ENCODE data around the gene NUBP1.

DNA sequence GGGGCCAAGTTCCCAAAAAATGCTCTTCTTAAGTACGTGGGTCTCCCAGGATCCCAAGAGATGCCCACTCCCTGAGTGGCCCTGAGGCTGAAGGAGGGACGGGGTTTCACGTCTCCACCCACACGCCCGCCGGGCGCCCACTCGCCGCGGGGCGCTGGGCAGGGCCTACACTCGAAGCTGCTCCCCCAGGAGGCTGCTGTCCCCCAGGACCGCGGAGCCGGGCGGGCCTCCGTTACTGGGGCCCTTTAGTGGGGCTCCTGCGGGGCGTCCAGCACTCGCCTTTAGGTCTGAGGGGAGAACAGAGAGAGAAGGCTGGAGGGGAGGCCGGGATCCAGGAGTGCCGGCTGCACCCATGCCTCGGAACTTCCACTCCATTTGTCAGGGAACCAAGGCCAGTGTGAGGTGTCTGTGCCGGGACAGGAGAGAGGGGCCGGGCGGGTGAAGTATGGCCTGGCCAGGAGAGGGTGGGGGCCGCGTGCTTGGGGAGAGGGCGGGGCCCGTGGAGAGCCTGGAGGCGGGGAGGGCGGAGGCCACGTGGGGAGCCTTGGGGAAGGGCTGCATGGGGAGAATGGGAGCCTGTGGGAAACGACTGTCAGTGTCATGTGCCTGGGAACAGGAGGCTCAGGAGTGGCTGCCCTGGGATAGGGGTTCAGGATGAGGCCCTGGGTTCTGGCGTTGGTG lies 18.8 kb downstream of the NUBP1 start:
- TF ChIP-seq, protein P1, sequence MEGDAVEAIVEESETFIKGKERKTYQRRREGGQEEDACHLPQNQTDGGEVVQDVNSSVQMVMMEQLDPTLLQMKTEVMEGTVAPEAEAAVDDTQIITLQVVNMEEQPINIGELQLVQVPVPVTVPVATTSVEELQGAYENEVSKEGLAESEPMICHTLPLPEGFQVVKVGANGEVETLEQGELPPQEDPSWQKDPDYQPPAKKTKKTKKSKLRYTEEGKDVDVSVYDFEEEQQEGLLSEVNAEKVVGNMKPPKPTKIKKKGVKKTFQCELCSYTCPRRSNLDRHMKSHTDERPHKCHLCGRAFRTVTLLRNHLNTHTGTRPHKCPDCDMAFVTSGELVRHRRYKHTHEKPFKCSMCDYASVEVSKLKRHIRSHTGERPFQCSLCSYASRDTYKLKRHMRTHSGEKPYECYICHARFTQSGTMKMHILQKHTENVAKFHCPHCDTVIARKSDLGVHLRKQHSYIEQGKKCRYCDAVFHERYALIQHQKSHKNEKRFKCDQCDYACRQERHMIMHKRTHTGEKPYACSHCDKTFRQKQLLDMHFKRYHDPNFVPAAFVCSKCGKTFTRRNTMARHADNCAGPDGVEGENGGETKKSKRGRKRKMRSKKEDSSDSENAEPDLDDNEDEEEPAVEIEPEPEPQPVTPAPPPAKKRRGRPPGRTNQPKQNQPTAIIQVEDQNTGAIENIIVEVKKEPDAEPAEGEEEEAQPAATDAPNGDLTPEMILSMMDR (optimal IDR thresholded peaks at IDR 0.05 in 1 of 3, IDR thresholded peaks at IDR 0.05 in 1 of 3, conservative IDR thresholded peaks at IDR 0.05 in 1 of 3; ENCODE audit: extremely low read depth in 1 of 3, insufficient read depth in 2 of 3, low read length in 3 of 3): no peak
- TF ChIP-seq EZH2 (IDR thresholded peaks at IDR 0.05; ENCODE audit: low read length): no peak
